Endothelial cell (in vitro differentiated cells): ENCODE measurements around the gene TIGD3. TPM values are rescaled to one million over a fixed set of nuclear protein-coding genes. Genes with fewer than 3 reads are reported as not detected.
A peak's percentile ranks its signal among the peaks of the same experiment; 100 is the strongest.

Experiments used
- DNase-seq: peaks from one replicate; pipeline ENCODE4 v3.0.0; 2021; ENCODE audit warnings: low spot score
- H3K27ac Mint-ChIP-seq: one replicate; pipeline ENCODE4 v1.8.0; 2021; ENCODE audit warnings: mixed read lengths, inconsistent platforms; ENCODE audit not compliant: unreplicated experiment
- H3K27me3 Mint-ChIP-seq: one replicate; pipeline ENCODE4 v1.8.0; 2021; ENCODE audit warnings: mild to moderate bottlenecking, moderate library complexity, mixed read lengths, inconsistent platforms; ENCODE audit not compliant: unreplicated experiment
- H3K36me3 Mint-ChIP-seq: one replicate; pipeline ENCODE4 v1.8.0; 2021; ENCODE audit warnings: mild to moderate bottlenecking, low read depth, mixed read lengths, inconsistent platforms; ENCODE audit not compliant: unreplicated experiment
- H3K4me1 Mint-ChIP-seq: one replicate; pipeline ENCODE4 v1.8.0; 2021; ENCODE audit warnings: mild to moderate bottlenecking, mixed read lengths, inconsistent platforms; ENCODE audit not compliant: unreplicated experiment
- H3K4me3 Mint-ChIP-seq: one replicate; pipeline ENCODE4 v1.8.0; 2021; ENCODE audit warnings: mild to moderate bottlenecking, mixed read lengths, inconsistent platforms; ENCODE audit not compliant: unreplicated experiment
- H3K9me3 Mint-ChIP-seq: one replicate; pipeline ENCODE4 v1.8.0; 2021; ENCODE audit warnings: mixed read lengths, inconsistent platforms; ENCODE audit not compliant: unreplicated experiment
- total RNA-seq: library from RNA; stranded (reverse); fragmentation: NEBNext Ultra II Directional; extraction: Animal tissue kit (Norgen Biotek cat#: 25700); gene quantifications from one replicate; pipeline ENCODE4 v1.2.1, GENCODE V29; 2021; ENCODE audit not compliant: unreplicated experiment
- TF ChIP-seq, protein P1 (sequence below): fragments of 200-600 bp; sonication (generic); IDR thresholded peaks from one replicate; pipeline ENCODE4 v1.5.0; 2021; ENCODE audit warnings: antibody characterized with exemption; ENCODE audit not compliant: unreplicated experiment

Gene TIGD3
- total RNA-seq, 1 donor from 2014 or later: 0.44 TPM

DNA sequence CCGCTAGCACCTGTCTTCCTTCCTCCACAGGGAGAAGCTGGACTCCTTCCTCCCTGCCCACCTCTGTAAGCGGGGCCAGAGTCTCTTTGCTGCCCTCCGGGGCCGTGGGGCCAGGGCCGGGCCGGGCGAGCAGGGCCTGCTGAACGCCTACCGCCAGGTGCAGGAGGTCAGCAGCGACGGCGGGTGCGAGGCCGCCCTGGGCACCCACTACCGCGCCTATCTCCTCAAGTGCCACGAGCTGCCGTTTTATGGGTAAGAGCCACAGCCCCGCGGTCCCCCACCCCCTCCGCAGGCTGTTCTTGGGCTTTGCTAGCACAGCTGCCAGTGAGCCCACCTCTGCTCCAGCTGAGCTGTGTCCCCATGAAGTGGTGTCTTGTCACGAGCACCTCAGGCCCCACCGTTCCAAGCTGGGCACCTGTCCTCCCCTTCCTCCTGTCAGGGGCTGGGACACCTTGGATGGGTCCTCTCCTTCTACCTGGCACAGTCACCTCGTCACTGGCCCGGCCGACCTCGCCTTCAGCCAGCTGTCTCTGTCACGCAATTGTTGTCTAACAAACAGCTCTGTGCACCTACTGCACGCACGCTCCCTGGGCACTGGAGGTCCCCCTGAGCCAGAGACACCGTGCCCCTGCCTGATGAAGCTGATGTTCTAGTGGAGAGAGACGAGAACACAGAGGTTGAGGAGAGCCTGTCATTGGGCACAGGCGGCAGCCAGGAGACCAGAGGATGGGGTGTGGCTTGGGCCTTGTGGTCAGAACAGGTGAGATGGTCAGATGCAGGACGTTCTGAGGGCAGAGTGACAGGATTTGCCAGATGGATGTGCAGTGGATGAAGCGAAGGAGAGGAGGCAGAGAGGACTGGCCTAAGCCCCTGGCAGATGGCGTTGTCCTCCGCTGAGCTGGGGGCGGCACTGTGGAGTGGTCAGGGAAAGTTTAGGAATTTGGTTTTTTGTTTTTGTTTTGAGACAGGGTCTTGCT is 42.5 kb downstream of the TIGD3 start:
- DNase-seq: no peak
- peak overlapping the region; percentile 83 for H3K27ac Mint-ChIP-seq
- peak overlapping the region; percentile 66 for H3K4me3 Mint-ChIP-seq
- peaks cover 10% of the 10 kb centered on the region for H3K27me3 Mint-ChIP-seq
- H3K36me3 Mint-ChIP-seq: peaks cover 28% of the 10 kb centered on the region
- TF ChIP-seq, protein P1, sequence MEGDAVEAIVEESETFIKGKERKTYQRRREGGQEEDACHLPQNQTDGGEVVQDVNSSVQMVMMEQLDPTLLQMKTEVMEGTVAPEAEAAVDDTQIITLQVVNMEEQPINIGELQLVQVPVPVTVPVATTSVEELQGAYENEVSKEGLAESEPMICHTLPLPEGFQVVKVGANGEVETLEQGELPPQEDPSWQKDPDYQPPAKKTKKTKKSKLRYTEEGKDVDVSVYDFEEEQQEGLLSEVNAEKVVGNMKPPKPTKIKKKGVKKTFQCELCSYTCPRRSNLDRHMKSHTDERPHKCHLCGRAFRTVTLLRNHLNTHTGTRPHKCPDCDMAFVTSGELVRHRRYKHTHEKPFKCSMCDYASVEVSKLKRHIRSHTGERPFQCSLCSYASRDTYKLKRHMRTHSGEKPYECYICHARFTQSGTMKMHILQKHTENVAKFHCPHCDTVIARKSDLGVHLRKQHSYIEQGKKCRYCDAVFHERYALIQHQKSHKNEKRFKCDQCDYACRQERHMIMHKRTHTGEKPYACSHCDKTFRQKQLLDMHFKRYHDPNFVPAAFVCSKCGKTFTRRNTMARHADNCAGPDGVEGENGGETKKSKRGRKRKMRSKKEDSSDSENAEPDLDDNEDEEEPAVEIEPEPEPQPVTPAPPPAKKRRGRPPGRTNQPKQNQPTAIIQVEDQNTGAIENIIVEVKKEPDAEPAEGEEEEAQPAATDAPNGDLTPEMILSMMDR: no peak
- peaks cover 10% of the 10 kb centered on the region for H3K4me1 Mint-ChIP-seq
- H3K9me3 Mint-ChIP-seq: no peaks in the 10 kb centered on the region

DNA sequence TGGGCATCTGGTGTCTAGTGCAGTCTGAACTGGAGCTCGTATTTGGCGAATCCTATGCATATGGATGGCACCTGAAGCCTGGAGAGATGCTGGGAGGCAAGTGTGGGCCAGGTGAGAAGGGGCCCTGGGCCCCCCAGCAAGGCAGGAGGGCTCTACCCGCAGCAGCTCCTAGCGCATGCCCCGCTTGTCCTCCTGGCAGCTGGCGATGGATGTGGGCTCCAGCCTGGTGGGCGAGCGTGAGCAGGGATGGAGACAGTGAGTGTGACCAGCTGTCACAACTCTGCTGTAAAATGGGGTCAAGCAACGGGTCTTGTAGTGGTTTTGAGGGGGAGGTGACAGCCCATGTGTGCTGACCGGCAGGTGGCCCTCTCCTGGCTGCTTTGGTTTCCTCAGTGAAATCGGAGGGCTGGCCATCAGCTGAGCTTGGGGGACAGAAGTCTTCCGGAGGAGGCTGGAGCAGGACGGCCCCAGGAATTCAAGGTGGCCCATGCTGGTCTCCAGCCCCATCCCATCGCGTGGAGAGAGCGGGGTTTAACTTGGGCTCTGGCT is 43.9 kb downstream of the TIGD3 start:
- TF ChIP-seq, protein P1: no peak
- Mint-ChIP-seq H3K36me3 (peaks cover 22% of the 10 kb centered on the region), H3K27ac (peak overlapping the region; percentile 61), H3K4me3 (peak overlapping the region; percentile 37), H3K9me3 (no peaks in the 10 kb centered on the region), H3K27me3 (peaks cover 6% of the 10 kb centered on the region), H3K4me1 (peaks cover 10% of the 10 kb centered on the region)
- no peak for DNase-seq

- no peak for DNase-seq
- H3K36me3 Mint-ChIP-seq: peaks cover 22% of the 10 kb centered on the region
- H3K9me3 Mint-ChIP-seq: no peaks in the 10 kb centered on the region
- peaks cover 17% of the 10 kb centered on the region for H3K4me1 Mint-ChIP-seq
- TF ChIP-seq, protein P1: no peak
- H3K27ac Mint-ChIP-seq: peak overlapping the region; percentile 9
- peaks cover 6% of the 10 kb centered on the region for H3K27me3 Mint-ChIP-seq
- H3K4me3 Mint-ChIP-seq: no peak overlapping the region
Observed at GRCh38 chr11:65399249-65399648, 44.7 kb downstream of the TIGD3 start.

- DNase-seq: no peak
- Mint-ChIP-seq H3K4me3 (no peak overlapping the region), H3K27me3 (peaks cover 6% of the 10 kb centered on the region), H3K27ac (no peak overlapping the region), H3K9me3 (no peaks in the 10 kb centered on the region), H3K4me1 (peaks cover 17% of the 10 kb centered on the region), H3K36me3 (peaks cover 22% of the 10 kb centered on the region)
- TF ChIP-seq, protein P1: no peak
Observed at GRCh38 chr11:65399845-65400244, 45.3 kb downstream of the TIGD3 start.
